Pons (tissue), 1 donor: ENCODE measurements around the gene RAD51B.

Experiments
- DNase-seq: peaks from one replicate; pipeline ENCODE4 v3.0.0-alpha.2; 2016; ENCODE audit warnings: low spot score

The RAD51B gene

GRCh38 chr14:68306934-68307789, 487.6 kb downstream of the RAD51B start:
- DNase-seq, result no peak

DNA sequence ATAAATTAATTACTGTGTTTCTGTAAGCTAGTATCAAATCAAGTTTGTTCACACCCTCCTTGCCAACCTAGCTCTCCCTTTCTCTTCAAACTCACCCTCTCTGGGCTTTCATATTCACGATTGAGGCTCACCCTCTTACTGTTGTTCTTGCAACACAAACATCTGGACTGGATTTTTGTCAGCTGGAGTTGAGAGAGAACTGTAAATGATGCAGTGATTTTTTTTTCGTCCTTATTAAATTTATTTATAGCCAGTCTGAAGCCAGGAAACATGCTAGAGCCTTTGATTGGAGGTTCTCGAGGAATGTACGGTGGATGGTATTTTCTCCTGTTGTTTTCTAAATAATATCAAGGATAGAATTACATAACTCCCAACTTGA, 488.2 kb downstream of the RAD51B start:
- no peak for DNase-seq

DNA sequence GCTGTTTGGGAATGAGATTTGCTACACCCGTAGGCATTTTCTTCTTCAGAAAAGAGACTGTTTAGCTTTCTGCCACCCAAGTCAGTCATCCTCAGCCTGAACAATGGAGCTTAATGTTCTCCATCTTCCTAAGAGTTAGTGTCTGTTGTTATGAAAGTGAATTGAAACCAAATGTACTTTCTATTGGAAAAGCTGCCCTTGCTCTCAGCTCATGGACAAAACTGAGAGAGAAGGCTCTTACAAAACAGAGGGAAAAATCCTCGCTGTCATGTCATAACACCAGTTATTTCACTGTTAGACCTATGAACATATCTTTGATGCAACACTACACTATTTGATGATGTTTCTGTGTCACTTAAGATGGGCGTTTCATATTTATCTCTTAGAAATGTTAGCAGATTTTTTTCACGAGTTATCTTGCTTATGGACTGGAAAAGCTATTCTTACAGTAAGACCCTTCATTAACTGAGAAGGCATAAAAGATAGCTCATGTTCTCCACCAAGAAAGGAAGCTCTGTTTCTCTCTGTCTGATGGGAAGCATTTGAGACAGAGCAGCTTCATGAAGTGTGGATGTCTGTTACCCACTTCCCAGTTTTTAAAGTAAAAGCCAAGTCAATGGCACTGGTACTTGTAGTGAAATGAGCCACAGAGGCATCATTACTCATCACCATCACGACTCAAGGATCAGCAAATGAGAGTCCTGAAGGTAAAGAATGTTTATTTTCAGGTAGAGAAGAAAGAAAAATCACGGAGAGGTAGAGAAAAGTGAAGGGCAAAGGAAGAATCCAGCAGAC, 489.3 kb downstream of the RAD51B start:
- DNase-seq, result peak; percentile 81

DNA sequence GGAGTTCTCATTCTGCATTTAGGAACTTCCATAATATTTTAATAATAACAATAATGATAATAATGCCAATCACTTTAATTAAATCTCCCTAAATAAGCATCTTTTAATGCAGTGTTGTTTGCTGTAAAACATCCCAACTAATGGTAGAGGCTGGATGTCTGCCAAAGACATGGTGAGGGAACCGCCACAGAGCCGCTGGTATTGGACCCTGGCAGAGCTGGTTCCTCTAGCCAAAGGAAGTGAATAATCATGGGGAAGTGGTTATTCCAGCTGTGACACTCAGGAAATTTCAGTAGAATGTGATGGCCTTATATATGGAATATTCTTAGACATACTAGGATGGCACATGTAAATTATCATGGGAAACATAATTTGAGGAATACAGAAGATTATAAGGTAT, 490.0 kb downstream of the RAD51B start:
- DNase-seq, result peak; percentile 65

DNA sequence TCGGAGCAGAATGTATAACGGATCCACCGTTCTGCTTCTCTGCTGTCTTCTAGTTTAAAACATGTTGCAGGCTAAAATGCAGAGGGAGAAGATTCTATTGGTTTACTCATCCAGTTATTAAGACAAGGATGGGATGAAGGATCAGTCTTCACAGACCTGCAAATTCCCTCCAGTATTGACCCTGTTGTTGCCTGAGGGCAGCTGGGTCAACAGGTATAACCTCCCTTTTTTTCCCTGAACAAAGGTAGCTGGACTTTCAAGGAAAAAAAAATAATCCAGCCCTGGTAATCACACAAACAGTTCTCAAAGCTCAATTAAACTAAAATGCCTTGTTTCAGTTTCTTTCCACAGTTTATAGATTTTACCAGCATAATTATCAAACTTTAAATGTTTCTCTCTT, 492.7 kb downstream of the RAD51B start:
- DNase-seq, result no peak

- DNase-seq, result peak; percentile 42
Observed at GRCh38 chr14:68312884-68313610, 493.5 kb downstream of the RAD51B start.

DNA sequence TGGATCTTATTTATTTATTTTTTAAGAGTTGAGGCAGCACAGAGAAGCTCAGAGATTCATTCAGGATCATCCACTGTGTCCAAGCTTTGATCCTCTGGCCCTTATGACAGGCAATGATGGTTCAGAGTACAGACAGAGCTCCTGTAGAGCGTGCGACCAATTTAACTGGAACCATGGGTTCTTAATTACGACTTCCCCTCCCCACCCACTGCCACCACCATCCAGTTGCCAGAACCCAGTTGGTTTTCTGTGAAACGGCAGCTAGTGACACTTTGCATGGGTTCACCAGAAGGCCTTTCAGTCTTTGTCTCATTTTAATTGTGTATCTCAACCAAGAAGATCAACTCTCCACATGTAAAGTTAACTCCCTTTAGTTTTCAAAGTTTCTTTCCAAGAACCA, 495.1 kb downstream of the RAD51B start:
- no peak for DNase-seq

DNA sequence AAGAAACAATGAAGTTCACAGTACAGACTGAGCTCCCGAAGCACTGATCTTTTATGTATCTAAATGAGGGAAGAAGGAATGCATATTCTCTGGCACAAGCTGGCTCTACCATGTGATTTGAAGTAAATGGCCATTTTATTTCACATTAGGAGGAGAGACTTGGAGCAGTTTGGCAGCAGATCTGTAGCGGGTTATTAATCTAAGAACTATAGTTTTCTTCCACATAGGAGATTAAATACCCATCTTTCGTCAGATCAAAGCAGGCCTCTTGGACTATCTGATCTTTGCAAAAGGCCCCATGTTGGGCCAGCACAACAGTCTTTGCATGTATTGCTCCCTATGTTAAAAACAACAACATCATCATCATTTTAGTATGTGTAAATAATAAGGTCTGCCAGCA, 495.5 kb downstream of the RAD51B start:
- no peak for DNase-seq

GRCh38 chr14:68316078-68316868, 496.7 kb downstream of the RAD51B start:
- no peak for DNase-seq

DNA sequence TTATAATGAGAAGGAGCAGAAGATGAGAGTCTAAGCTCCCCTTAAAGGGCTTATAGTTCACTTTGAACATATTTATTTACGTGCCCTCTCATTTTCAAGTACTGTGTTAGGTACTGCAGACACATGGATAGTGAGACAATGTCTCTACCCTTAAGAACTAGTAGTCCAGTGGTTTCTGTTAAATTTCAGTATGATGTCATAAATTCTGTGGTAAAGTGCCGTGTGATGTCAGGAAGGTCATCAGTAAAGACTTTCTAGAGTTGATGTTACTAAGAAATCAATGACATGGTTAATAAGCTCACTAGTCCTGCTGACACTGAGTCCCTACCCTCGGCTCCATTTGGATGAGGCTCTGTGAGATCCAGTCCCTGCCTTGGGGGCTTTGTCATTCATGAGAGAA, 497.7 kb downstream of the RAD51B start:
- no peak for DNase-seq

DNA sequence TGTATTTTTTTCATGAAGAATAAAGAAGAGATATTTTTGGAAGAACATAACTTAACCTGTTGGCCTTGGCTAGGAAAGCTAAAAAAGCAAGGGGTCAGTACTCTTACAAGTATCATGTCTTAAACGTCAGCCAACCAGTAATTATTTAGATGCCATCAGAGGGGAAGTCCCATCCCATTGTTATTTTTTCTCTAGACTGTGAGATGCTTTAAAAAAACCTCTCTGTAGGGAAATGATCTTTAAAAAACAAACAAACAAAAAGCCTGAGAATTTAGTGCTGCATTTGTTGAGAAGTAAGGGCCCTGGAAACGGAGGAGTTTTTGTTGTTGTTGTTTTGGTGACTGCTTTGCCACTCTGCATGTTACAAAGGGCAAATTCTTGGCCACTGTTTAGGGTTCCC, 499.2 kb downstream of the RAD51B start:
- DNase-seq, result no peak

- no peak for DNase-seq
Observed at GRCh38 chr14:68320495-68320894, 500.9 kb downstream of the RAD51B start.

DNA sequence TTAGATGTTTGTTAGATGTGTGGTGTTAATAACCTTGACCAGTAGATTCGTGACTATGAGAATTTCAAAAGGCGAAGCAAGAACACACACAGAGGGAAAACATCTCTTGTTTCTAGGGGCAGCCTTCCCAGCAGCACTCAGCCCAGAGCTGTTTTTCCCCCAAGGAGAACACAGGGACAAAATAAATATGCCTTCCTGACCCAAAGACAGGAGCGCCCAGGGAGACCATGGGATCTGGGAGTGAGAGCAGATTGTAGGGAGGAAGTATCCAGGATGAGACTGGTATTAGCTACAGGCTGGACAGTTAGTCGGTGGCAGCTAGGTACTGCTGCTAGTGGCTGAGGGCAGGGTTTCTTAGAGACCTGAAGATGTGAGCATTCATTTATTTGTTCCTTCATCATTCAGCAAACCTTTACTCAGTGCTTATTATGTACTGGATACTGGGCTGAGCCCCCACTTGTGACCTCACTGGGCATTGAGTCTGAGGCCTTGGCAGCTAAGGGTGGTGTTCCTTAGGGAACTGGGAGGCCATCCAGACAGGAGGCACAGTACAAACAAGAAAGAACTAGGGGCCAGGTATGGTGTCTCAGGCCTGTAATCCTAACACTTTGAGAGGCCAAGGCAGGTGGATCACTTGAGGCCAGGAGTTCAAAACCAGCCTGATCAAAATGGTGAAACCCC, 503.5 kb downstream of the RAD51B start:
- peak; percentile 35 for DNase-seq

DNA sequence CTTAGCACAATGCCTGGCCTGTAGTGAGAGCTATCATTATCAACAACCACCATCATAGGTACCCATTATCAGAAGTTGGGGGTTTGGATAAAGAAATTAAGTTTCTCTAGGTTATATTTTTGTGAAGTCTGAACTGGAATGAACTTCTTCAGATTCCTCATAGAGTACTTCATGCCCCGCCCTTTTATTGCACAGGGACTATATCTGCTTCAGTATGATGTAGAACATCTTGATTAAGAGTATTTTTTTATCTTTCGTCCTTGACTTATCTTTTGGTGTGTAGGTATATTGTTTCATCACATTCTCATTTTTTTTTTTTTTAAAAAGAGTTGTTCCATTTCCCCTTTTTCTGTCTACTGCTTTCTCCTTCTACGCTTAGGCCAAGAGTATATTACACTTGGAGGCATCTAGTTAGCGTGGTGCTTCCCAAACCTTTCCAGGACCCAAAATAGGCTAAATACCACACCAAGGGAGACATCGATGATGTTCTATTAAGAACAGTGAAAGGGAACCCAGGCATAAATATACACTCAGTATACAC, 505.8 kb downstream of the RAD51B start:
- no peak for DNase-seq

DNA sequence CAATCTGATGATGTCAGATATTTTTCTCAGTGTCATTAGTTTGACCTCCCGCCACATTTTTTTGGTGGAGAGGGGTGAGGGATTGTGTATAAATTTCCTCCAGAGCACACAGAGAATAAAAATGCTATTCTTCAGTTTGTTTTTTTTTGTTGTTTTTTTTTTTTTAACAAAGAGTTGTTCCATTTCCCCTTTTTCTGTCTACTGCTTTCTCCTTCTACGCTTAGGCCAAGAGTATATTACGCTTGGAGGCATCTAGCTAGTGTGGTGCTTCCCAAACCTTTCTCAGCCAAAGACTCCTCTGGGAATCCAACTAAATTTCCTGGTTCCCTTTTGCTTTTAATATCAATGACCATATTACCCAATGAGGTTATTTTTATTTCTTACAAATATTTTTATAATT, 507.7 kb downstream of the RAD51B start:
- DNase-seq, result no peak

GRCh38 chr14:68328509-68328908, 508.9 kb downstream of the RAD51B start:
- DNase-seq, result no peak

GRCh38 chr14:68331426-68331825, 511.8 kb downstream of the RAD51B start:
- no peak for DNase-seq

DNA sequence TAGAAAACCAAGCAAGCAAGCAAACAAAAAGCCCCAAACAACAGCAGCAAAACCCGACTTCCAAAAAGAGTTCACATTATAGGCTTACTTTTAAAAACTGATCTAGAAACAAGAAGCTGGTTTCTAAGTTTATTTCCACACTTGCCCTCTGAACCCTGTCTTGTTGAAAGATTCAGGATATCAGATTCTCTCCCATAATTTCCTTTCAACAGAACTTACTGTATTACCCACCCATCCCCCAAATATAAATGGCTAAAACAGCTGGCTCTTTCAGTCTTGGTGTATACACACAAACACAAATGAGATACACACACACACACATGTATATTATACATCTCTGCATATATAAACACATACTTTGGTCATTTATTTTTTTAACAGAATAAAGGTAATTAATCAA, 512.4 kb downstream of the RAD51B start:
- DNase-seq, result no peak

DNA sequence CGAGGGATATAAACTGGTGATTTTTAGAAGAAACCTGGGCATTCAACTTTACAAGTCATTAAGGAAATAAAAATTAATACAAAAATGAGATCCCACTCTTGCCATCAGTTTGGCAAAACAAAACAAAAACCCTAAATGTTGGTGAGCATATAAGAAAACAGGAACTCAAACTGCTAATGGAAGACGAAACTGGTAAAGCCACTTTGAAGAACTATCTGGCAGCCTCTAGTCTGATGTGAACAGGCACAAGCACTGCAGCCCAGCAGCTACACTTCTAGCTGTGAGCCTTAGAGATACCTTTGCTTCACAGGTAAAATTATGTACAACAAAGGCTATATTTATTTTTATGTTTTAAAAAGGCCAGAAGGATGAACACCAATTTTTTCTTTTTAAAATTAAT, 513.7 kb downstream of the RAD51B start:
- DNase-seq, result peak; percentile 74

GRCh38 chr14:68335312-68335711, 515.7 kb downstream of the RAD51B start:
- DNase-seq, result no peak

- DNase-seq, result no peak
Observed at GRCh38 chr14:68336165-68336564, 516.6 kb downstream of the RAD51B start.
